DMS79 treated with DMSO at 0.1 percent for 48 hours (cell line): Measurements from ENCODE around the gene C1orf198.

Source experiments
- DNase-seq: peaks from one replicate; lab custom pipeline; 2025; lab: John Stamatoyannopoulos, UW

The C1orf198 gene, protein sequence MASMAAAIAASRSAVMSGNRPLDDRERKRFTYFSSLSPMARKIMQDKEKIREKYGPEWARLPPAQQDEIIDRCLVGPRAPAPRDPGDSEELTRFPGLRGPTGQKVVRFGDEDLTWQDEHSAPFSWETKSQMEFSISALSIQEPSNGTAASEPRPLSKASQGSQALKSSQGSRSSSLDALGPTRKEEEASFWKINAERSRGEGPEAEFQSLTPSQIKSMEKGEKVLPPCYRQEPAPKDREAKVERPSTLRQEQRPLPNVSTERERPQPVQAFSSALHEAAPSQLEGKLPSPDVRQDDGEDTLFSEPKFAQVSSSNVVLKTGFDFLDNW

DNA sequence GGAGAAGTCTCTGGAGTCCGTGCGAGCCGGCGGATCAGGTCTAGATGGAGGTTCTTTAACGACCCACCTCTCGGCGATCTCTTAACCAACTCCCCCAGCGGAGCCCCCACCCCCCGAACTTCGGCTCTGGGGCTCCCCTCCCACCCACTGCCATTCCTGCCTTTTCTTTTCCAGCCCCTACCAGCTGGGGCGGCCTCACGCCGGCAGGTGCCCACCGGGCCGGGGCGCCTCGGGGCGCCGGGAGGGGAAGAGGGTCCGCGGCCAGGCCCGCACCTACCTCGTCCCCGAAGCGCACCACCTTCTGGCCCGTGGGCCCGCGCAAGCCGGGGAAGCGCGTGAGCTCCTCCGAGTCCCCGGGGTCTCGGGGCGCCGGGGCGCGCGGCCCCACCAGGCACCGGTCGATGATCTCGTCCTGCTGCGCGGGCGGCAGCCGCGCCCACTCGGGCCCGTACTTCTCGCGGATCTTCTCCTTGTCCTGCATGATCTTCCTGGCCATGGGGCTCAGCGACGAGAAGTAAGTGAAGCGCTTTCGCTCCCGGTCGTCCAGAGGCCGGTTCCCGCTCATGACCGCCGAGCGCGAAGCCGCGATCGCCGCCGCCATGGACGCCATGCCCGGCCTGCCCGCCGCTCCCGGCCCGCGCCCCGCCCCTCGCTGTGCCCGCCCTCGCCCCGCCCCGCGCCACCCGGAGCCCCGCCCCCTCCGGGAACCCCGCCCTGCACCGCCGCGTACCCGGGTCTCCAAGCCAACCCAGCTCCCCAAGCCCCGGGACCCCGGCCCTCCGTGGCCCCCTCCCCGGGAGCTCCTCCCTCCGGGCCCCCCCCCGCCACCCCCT lies at the start of gene C1orf198:
C1orf198 (minus strand) TSS at position 619 of the 833 bp plus-strand sequence; CDS start at position 610, 9 bp downstream.
- DNase-seq: peak; percentile 43

DNA sequence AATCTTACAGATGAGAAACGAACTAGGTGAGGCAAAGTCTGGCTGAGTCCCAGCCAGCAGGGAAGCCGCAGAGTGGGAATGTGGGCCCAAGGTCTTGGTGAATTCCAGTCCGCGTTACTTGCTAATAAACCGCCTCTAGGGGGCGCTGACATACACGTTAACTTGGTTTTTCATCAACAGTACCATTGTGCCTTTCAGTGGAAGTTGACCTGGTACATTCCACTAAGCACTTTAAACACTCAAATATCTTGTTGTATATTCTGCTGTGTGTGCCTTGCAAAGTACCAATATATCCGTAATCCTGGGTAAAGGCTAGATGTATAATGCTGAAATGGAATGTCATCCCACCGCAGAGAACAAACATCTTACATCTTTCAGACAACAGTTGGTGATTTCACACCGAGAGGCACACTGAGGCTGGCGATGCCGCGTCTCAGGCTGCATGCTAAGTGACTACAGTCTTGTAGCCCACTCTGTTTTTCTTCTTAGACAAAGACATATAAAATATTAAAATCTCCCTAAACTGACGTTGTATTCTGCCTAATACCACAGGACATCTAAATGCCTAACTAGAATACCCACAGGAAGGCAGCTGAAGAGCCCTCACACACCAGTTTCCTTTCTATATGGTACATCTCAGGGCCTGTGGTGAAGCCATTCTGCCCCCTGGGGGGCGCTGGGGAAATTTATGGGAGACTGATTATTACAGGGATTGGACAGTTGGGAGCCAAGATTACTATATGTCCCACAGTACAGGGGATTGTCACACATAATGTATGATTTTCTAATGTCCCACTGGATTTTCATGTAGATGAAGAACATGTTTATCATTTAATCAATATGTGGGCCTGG lies 49.2 kb upstream of the C1orf198 start:
- DNase-seq: peak; percentile 4

DNA sequence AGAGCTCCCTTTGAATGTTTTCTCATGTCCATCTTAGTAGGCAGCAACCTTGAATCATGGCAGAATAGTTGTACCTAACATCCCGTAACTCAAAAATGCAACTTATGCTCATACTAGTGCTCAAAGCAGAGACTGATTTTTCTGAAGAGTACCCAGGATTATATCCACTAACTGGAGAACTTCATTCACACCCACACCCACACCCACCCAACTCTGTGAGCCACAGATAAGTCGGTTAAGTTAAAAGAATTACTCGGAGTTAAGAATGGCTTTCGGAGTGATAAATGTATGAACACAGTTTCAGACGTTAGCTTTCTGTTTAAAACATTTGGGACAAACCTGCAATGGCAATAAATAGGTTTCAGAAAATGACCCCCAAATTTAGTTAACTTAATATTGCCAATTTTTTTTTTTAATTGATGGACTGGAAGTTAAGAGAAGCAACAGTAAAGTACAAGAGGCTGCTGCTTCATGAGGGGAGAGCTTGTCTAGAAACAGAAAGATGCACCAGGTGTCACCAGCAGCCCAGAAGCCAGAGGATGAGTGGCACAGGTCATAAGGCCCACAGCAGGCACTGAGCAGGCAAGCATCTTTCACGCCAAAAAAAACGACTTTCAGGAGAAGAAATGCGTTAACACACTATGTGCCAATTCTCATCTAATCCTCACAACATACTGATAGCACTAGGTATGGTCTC lies 48.4 kb upstream of the C1orf198 start:
- no peak for DNase-seq

DNA sequence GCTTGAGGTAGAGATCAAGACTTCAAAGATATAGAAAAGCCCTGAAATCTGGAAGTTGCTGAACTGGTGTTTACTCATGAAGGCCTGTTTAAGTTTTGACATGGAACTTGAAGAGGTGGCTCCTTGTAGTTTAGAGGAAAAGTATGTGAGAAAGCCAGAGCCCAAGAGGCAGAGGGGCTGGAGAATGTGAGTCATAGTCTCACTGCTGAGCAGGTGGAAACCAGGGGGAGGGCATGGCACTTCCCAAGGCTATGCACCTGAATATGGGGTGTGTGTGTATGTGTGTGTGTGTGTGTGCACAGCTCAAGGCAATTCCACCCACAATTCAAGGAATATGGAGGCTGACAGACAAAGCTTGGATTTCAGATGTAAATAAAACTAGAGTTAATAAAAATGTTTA lies 46.8 kb upstream of the C1orf198 start:
- DNase-seq: no peak

DNA sequence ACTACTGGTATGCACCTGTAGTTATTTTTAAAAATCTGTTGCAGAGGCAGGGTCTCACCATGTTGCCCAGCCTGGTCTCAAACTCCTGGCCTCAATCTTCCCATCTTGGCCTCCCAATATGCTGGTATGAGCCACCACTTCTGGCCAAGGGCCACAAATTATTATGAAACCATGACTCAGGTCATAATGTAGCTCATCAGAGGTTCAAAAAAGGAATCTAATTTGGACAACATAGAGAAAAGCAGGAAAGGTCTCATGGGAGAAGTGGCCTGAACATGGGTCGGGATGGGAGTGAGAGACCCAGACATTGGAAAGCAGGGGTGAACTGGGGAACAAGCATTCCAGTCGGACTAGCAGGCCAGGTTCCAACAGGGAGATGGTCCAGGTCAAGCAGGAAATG lies 45.2 kb upstream of the C1orf198 start:
- DNase-seq: no peak

DNA sequence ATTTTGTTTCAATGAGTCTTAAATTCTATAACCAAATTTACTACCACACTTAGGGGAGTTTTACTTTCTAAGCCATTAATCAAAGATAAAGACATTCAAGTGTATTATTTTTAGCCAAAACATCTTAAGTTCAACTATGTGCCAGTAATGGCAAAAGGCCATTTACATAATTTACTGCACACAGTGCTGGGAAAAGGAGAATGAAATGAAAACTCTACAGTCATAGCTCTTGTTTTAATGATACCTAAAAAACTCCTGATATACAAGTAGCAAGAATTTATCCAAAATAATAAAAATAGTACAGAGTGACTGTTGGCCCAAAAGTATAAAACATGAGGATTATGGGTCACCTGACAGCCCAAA lies 42.4 kb upstream of the C1orf198 start:
- DNase-seq: no peak

DNA sequence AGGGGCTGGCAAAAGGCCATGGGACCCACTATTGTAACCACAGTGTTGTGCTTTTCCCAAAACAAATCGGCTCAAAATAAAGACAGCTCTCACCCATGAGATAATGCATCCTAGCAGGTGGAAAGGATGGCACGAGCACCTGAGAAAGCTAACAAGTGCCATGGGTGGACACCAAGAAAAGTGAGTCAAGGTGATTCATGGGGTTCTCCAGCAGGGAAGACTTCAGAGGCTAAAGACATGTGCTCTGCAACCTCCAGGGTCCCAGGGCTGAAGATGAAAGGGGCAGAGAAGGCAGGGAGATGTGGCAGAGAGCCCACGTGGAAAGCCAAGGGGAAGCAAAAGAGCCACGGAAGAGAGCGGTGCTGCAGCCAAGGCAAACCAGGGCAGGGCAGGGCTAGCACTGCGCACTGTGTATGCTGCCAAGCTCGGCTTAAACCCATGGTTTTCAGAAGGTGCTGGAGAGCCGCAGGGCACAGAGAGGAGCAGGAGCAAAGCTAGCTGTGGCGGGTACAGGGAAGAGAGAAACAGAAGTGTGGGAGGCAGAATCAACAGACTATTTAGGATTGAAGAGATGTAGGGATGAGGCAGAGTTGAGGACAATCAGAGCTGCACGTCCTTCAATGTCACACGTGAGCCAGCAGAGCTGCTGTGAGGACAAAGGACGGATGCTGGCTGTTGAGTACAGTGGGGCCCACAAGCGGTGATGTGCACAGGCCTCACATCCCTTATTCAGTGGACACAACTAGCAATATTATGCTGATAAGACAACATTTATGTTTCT lies 41.8 kb upstream of the C1orf198 start:
- DNase-seq: no peak

DNA sequence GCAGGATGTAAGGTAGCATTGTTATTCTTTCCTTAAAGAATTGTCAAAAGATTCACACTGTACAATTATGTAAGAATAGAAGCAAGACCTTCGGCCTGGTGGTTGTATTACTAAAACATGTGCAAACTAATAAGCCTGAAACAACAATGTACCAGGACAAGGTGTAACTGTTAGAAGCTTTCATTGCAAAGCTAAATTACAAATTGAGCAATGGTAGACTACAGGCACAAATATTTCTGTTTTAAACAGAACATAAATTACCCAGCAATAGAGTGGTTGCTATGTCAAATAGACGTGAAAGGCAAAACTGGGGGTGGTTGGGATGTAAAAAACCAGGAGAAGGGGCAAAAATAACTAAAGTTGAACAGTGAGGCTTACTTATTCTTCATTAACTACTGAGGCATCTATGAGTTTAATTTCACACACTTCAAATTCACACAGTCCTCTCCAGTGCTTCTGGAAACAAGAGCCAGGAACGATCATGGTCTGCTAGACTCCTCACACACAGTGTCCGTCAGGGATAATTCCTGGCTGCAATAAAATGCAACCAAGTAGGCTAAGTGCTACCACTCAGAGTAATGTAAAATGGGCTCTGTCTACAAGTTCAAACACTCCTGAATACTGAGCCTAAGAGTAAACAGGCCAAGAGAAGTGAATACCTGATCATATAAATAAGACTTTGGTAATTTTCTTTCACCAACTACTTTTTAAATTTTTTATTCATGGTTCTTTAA lies 39.3 kb upstream of the C1orf198 start:
- DNase-seq: no peak

DNA sequence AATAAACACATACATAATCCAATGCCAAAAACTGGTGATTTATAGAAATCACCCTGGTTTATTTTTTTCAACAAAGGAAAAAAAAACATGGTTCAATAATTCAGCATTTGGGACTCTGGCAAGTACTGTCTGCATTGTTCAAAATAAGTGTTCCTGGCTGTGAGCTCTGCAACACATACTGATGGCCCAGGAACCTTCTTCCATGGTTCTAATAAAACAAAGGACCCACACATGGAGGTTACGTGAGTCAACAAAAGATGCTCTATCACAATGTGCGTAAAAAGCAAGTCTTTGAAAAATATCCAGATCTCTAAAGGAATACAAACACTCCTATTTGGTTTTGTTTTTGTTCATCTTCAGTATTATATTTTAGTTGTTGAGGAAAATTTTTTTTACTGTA lies 37.9 kb upstream of the C1orf198 start:
- DNase-seq: no peak

DNA sequence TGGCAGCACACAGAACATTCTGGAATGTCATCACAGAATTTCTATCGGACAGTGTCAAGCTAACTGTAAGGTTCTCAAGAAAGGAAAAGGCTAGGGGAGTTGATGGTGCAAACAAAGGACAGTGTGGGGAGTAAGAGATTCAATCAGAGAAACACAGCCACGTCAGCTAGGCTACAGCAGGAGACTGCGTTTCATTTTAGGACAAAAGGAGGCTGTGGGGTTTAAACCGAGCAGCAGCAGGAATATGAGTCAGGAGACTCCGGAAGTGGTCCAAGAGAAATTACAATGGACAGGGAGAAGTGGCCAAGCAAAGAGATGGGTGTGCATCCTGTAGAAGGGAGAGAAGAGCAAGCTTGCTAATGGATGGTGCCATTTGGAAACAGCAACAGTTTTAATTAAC lies 37.4 kb upstream of the C1orf198 start:
- DNase-seq: no peak

DNA sequence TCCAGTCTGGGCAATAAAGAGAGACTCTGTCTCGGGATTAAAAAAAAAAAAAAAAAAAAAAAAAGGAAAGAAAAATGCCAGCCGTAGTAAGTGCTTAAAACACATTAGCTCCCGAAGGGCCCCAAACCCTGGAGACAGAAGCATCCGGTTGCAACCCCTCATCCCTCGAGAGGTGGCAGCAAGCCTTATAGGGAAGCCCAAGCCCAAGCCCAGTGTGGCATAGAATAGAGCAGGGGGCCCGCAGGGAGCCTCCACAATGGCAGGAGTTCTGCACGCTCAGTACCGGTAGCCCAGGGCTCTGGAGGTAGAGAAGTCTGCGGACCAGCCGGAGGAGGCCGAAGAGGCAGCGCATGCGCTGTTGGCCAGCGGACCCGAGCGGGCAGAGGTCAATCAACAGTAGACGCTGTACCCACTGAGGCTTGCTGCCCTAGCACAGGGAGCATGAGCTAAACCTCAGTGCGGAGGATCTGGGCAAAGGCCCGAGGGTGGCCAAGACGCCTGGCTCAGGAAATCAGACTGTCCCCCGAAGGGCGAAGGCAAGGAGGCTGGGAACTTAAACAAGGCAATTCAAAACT lies 34.1 kb upstream of the C1orf198 start:
- DNase-seq: no peak

DNA sequence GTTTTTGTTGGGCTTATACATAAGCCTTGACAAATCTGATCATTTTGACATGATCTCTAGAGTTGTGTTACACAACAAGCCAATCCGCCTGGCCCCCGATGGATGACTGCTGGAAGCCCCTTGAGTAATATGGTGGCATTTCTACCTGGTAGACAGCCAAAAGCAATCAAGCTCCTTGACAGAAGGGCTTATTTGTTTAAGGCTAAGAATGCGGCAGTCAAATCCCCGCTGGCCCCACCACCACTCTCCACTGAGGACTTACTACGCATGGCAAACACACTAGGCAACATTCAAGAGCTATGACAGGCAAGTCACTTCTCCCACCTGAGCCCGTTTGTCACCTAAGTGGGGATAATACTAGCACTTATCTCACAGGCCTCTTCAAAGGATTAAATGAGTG lies 33.4 kb upstream of the C1orf198 start:
- no peak for DNase-seq

DNA sequence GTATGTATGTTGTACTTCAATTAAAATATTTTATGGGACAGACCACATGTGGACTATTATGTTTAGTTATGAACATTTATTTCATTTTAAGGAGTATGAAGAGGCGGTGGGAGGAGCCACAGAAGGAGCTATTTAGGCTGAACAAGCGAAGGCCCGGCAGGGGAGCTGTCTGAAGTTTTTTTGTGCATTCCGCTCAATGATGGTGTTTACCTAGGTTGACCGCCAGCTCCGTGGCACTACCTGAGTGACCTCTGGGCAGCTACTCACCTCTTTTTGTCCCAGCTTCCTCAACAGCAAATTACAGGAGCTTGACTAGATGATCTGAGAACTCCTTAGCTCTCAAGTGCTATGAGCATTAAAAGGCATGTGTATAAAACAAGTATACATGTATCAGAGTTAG lies 32.7 kb upstream of the C1orf198 start:
- no peak for DNase-seq

DNA sequence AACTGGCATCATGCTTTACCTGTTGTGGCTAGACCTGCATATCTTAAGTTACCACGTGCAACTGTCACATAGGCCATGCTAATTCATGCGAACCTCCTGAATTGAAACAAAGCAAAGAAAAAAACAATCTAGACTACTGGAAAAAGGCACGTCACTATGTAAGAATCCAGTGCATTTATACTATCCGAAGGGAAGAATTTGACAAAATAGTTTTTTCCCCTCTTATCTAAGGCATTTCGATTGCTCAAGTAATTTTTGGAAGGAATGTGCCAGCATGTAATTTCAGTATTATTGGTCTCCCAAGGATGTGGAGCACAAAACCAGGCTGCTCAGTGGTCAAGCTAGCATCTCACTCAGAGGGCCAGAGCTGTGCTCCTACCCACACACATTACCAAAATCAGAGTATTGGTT lies 31.5 kb upstream of the C1orf198 start:
- no peak for DNase-seq

DNA sequence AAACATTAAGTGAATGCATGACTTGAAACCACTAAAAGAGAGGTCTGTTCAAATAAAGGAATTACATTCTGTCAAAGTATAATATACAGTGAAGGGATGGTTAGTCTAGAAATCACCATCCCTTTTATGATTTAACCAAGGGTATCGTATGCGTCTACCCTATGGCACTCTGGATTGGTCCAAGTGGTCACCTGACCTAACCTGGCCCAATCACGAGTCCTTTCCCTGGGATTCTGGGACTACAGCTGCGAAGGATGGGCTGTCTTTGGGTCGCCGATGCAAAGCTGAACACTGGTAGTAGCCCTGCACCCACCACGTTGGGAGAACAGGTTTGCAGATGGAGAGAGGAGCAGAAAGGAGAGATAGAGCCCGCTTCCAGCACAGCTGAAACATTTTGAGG lies 30.4 kb upstream of the C1orf198 start:
- DNase-seq: no peak

DNA sequence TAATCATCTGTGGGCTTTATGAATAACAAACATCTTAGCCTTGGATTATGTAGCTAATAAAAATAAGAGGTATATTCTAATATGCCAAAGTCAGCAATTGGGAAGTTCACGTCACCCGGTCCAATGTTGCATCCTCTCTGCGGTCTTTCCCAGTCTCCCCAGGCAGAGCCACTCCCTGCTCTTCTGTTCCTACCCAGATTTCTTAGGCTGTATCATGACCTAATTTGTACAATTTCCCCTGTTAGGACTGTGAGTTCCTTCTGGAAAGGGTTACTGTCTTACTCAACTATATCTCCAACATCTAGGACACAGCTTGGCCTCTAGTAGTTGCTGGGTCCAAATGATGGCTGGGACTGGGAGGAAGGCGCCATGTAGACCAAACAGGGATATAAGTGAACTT lies 29.8 kb upstream of the C1orf198 start:
- no peak for DNase-seq

DNA sequence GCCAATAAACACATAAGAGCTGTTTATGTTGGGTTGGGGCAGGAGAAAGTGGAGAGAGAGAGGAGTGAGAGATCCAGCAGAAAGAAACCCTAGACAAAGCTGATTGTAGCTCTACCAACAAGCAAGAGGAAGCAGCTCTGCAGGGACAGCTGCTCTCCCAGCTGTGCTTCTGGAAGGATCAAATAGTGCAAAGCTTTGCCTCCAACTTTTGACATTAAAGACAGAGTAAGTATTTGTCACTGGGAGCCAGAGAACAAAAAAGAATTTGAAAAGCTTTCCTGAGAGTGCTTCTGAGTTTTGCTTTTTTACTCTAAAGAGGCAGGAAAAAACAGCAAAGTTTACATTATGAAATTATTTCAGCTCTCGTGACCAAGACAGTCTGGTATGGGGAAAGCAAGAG lies 28.5 kb upstream of the C1orf198 start:
- no peak for DNase-seq

DNA sequence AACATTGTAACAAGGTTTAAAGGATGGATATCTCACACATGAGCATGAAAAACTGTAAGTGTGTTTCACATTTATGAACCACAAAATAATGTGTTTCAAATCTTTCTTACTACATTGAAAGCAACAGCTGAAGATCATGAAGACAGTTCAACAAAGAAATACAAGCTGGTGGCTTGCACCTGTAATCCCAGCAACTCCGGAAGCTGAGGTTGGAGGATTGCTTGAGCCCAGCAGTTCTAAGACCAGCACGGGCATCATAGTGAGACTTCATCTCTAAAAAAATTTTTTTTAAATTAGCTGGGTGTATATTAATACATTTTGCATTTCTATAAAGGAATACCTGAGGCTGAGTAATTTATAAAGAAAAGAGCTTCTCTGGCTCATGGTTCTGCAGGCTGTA lies 27.1 kb upstream of the C1orf198 start:
- no peak for DNase-seq

DNA sequence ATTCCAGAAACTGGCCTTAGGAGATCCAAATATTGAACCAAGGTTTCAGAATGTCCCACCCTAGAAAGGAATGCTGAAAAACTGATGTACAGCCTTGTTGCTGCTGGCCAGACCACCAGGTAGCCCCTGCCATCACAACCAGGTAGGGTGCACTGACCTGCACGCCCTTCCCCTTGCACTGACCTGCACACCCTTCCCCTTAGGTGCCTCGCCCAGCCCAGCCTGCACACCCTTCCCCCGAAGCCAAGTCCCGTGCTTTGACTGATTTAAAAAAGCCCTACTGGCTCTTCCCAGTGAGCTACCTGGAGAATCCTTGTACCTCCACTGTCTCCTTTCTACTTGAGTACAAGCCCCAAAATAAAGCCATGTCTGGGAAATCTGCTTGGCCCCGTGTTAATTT lies 26.3 kb upstream of the C1orf198 start:
- no peak for DNase-seq

DNA sequence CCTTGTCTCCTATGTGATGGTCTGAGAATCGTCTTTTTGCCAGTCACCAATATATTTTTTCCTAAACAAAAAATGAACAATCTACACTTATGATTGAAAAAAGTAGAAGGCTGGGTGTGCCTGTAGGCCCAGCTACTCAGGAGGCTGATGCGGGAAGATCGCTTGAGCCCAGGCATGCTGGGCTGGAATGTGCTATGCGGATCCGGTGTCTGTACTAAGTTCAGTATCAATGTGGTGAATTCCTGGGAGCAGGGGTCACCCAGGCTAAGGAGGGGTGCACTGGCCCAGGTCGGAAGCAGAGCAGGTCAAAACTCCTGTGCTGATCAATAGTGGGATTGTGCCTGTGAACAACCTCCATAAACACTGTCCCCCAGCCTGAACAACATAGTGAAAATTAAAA lies 25.7 kb upstream of the C1orf198 start:
- DNase-seq: no peak
